ENCODE measurements around the gene BHLHA15.
A peak's percentile ranks its signal among the peaks of the same experiment; 100 is the strongest.

BHLHA15 gene

GRCh38 chr7:98189559-98189958 lies 21.7 kb upstream of the BHLHA15 start:
- DNase-seq = no peak

- DNase-seq = no peak
These were observed 19.4 kb upstream of the BHLHA15 start for GRCh38 chr7:98191668-98192431.

- no peak for DNase-seq
These were observed 18.3 kb upstream of the BHLHA15 start for GRCh38 chr7:98192781-98193457.

GRCh38 chr7:98193474-98194180 lies 17.6 kb upstream of the BHLHA15 start:
- DNase-seq = no peak

GRCh38 chr7:98194186-98194585 lies 17.1 kb upstream of the BHLHA15 start:
- no peak for DNase-seq

- no peak for DNase-seq
These were observed 16.4 kb upstream of the BHLHA15 start for GRCh38 chr7:98194672-98195457.

- DNase-seq = no peak
These were observed 14.3 kb upstream of the BHLHA15 start for GRCh38 chr7:98196706-98197605.

- no peak for DNase-seq
These were observed 12.1 kb upstream of the BHLHA15 start for GRCh38 chr7:98199131-98199530.

GRCh38 chr7:98200364-98200763 lies 10.9 kb upstream of the BHLHA15 start:
- DNase-seq = peak in 1 of 2 donors; percentile 10

- peak; percentile 65 to 77 for DNase-seq
These were observed 8.7 kb upstream of the BHLHA15 start for GRCh38 chr7:98202367-98203195.

GRCh38 chr7:98203261-98203963 lies 7.8 kb upstream of the BHLHA15 start:
- DNase-seq = no peak

- DNase-seq = no peak
These were observed 7.2 kb upstream of the BHLHA15 start for GRCh38 chr7:98203964-98204605.

- no peak for DNase-seq
These were observed 6.6 kb upstream of the BHLHA15 start for GRCh38 chr7:98204670-98205069.

GRCh38 chr7:98205162-98205845 lies 5.9 kb upstream of the BHLHA15 start:
- no peak for DNase-seq

GRCh38 chr7:98206451-98207330 lies 4.5 kb upstream of the BHLHA15 start:
- no peak for DNase-seq

GRCh38 chr7:98209166-98209920 lies 1.9 kb upstream of the BHLHA15 start:
- DNase-seq = no peak

GRCh38 chr7:98210513-98211220 lies 572 bp upstream of the BHLHA15 start:
- DNase-seq = no peak
